ENCODE results near the gene CEP19.

CEP19 gene

GRCh38 chr3:196661400-196661799, 50.6 kb downstream of the CEP19 start:
- peaks cover 13% of the 10 kb centered on the region; the same call in 1 of the 2 replicates for H3F3A ChIP-seq (ENCODE audit: low read depth)
- H3K4me2 ChIP-seq (ENCODE audit: low read depth, low read length, poor library complexity, severe bottlenecking) = no peak overlapping the region
- peaks cover 69% of the 10 kb centered on the region for H4K20me1 ChIP-seq (ENCODE audit: insufficient read depth, low read length, poor library complexity, severe bottlenecking)
- no peaks in the 10 kb centered on the region for H3K27me3 ChIP-seq (ENCODE audit: insufficient read depth, low read length, poor library complexity, severe bottlenecking)
- H3K4me1 ChIP-seq (ENCODE audit: insufficient read depth, low read length, poor library complexity, severe bottlenecking) = peaks cover 4% of the 10 kb centered on the region
- H2AFZ ChIP-seq (ENCODE audit: low read length) = no peak overlapping the region
- TF ChIP-seq, protein P1, sequence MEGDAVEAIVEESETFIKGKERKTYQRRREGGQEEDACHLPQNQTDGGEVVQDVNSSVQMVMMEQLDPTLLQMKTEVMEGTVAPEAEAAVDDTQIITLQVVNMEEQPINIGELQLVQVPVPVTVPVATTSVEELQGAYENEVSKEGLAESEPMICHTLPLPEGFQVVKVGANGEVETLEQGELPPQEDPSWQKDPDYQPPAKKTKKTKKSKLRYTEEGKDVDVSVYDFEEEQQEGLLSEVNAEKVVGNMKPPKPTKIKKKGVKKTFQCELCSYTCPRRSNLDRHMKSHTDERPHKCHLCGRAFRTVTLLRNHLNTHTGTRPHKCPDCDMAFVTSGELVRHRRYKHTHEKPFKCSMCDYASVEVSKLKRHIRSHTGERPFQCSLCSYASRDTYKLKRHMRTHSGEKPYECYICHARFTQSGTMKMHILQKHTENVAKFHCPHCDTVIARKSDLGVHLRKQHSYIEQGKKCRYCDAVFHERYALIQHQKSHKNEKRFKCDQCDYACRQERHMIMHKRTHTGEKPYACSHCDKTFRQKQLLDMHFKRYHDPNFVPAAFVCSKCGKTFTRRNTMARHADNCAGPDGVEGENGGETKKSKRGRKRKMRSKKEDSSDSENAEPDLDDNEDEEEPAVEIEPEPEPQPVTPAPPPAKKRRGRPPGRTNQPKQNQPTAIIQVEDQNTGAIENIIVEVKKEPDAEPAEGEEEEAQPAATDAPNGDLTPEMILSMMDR (conservative IDR thresholded peaks at IDR 0.05; ENCODE audit: low read length) = no peak
- no peak for TF ChIP-seq EZH2phosphoT487 (IDR thresholded peaks at IDR 0.05; ENCODE audit: borderline replicate concordance)
- H3K36me3 ChIP-seq (ENCODE audit: insufficient read depth, low read length) = peaks cover 71% of the 10 kb centered on the region
- H3K4me3 ChIP-seq (ENCODE audit: low read length, poor library complexity, severe bottlenecking) = no peak overlapping the region
- no peak overlapping the region for H3K9ac ChIP-seq (ENCODE audit: low read depth, low read length, poor library complexity, severe bottlenecking)
- no peaks in the 10 kb centered on the region for H3K9me3 ChIP-seq (ENCODE audit: insufficient read depth, low read depth, low read length)
- peaks cover 64% of the 10 kb centered on the region for H3K79me2 ChIP-seq (ENCODE audit: insufficient read depth, low read length)
- no peaks in the 10 kb centered on the region for H3K9me2 ChIP-seq (replicated peaks; ENCODE audit: low read depth, low read length)

DNA sequence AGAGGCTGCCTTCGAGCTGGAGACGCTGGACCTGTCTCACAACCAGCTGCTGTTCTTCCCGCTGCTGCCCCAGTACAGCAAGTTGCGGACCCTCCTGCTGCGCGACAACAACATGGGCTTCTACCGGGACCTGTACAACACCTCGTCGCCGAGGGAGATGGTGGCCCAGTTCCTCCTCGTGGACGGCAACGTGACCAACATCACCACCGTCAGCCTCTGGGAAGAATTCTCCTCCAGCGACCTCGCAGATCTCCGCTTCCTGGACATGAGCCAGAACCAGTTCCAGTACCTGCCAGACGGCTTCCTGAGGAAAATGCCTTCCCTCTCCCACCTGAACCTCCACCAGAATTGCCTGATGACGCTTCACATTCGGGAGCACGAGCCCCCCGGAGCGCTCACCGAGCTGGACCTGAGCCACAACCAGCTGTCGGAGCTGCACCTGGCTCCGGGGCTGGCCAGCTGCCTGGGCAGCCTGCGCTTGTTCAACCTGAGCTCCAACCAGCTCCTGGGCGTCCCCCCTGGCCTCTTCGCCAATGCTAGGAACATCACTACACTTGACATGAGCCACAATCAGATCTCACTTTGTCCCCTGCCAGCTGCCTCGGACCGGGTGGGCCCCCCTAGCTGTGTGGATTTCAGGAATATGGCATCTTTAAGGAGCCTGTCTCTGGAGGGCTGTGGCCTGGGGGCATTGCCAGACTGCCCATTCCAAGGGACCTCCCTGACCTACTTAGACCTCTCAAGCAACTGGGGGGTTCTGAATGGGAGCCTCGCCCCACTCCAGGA, 51.5 kb downstream of the CEP19 start:
- no peaks in the 10 kb centered on the region for H3K27me3 ChIP-seq (ENCODE audit: insufficient read depth, low read length, poor library complexity, severe bottlenecking)
- H3K4me2 ChIP-seq (ENCODE audit: low read depth, low read length, poor library complexity, severe bottlenecking) = no peak overlapping the region
- peaks cover 80% of the 10 kb centered on the region for H3K36me3 ChIP-seq (ENCODE audit: insufficient read depth, low read length)
- H2AFZ ChIP-seq (ENCODE audit: low read length) = no peak overlapping the region
- H3K4me1 ChIP-seq (ENCODE audit: insufficient read depth, low read length, poor library complexity, severe bottlenecking) = peaks cover 4% of the 10 kb centered on the region
- H3F3A ChIP-seq (ENCODE audit: low read depth) = peaks cover 17% of the 10 kb centered on the region; the same call in 1 of the 2 replicates
- H3K9me3 ChIP-seq (ENCODE audit: insufficient read depth, low read depth, low read length) = no peaks in the 10 kb centered on the region
- H3K79me2 ChIP-seq (ENCODE audit: insufficient read depth, low read length) = peaks cover 72% of the 10 kb centered on the region
- TF ChIP-seq, protein P1 (conservative IDR thresholded peaks at IDR 0.05; ENCODE audit: low read length) = no peak
- no peak for TF ChIP-seq EZH2phosphoT487 (IDR thresholded peaks at IDR 0.05; ENCODE audit: borderline replicate concordance)
- no peak overlapping the region for H3K4me3 ChIP-seq (ENCODE audit: low read length, poor library complexity, severe bottlenecking)
- peaks cover 77% of the 10 kb centered on the region for H4K20me1 ChIP-seq (ENCODE audit: insufficient read depth, low read length, poor library complexity, severe bottlenecking)
- no peaks in the 10 kb centered on the region for H3K9me2 ChIP-seq (replicated peaks; ENCODE audit: low read depth, low read length)
- no peak overlapping the region for H3K9ac ChIP-seq (ENCODE audit: low read depth, low read length, poor library complexity, severe bottlenecking)

- H3K36me3 ChIP-seq (ENCODE audit: insufficient read depth, low read length) = peaks cover 86% of the 10 kb centered on the region
- H3K27me3 ChIP-seq (ENCODE audit: insufficient read depth, low read length, poor library complexity, severe bottlenecking) = no peaks in the 10 kb centered on the region
- no peak overlapping the region for H3K9ac ChIP-seq (ENCODE audit: low read depth, low read length, poor library complexity, severe bottlenecking)
- peaks cover 80% of the 10 kb centered on the region for H4K20me1 ChIP-seq (ENCODE audit: insufficient read depth, low read length, poor library complexity, severe bottlenecking)
- H3K4me3 ChIP-seq (ENCODE audit: low read length, poor library complexity, severe bottlenecking) = no peak overlapping the region
- H3K4me2 ChIP-seq (ENCODE audit: low read depth, low read length, poor library complexity, severe bottlenecking) = no peak overlapping the region
- H3K4me1 ChIP-seq (ENCODE audit: insufficient read depth, low read length, poor library complexity, severe bottlenecking) = peaks cover 4% of the 10 kb centered on the region
- H3K9me2 ChIP-seq (replicated peaks; ENCODE audit: low read depth, low read length) = no peaks in the 10 kb centered on the region
- TF ChIP-seq, protein P1 (conservative IDR thresholded peaks at IDR 0.05; ENCODE audit: low read length) = no peak
- TF ChIP-seq EZH2phosphoT487 (IDR thresholded peaks at IDR 0.05; ENCODE audit: borderline replicate concordance) = no peak
- peaks cover 17% of the 10 kb centered on the region; the same call in 1 of the 2 replicates for H3F3A ChIP-seq (ENCODE audit: low read depth)
- H3K9me3 ChIP-seq (ENCODE audit: insufficient read depth, low read depth, low read length) = no peaks in the 10 kb centered on the region
- H3K79me2 ChIP-seq (ENCODE audit: insufficient read depth, low read length) = peaks cover 78% of the 10 kb centered on the region
- H2AFZ ChIP-seq (ENCODE audit: low read length) = no peak overlapping the region
Observed at GRCh38 chr3:196659901-196660351, 52.1 kb downstream of the CEP19 start.

All from Loucy (cell line).